Gastroesophageal sphincter (tissue), 3 donors: ENCODE results near the gene OIP5.

Experiments
- POLR2A ChIP-seq, 2 donors: fragments of 450-650 bp; IDR thresholded peaks; one replicate each; pipeline ENCODE4 v1.6.1; 2017; ENCODE audit warnings: antibody characterized with exemption in 2 of 2, mild to moderate bottlenecking in 2 of 2, moderate library complexity in 1 of 2
- TF ChIP-seq, protein P1 (sequence below), 4 experiments: fragments of 200-600 bp in 2 of 4; fragments of 450-650 bp in 2 of 4; sonication (generic) in 1 of 4; IDR thresholded peaks; one replicate each; pipeline ENCODE4 v1.5.1; 2017 to 2019; ENCODE audit warnings: antibody characterized with exemption in 4 of 4, mild to moderate bottlenecking in 2 of 4, moderate library complexity in 2 of 4

DNA sequence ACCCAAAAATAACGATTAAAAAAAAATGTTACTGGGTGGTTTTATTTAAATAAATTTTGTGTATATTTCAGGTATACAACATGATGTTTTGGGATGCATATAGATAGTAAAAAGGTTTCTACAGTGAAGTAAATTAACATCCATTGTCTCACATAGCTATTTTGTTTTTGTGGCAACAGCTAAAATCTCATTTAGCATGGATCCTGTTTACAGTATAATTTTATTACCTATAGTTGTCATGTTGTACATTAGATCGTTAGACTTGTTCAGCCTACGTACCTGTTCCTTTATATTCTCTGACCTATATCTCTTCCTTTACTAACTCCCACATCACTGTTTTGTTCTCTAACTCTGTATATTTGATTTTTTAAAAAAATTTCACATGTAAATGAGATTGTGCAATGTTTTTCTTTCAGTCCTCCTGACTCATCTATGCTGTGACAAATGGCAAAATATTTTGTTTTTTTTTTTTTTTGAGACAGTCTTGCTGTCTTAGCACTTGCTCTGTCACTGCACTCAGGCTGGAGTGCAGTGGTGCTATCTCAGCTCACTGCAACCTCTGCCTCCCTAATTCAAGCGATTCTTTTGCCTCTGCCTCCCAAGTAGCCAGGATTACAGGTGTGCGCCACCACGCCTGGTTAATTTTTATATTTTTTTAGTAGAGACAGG lies 45.6 kb downstream of the OIP5 start:
- TF ChIP-seq, protein P1, sequence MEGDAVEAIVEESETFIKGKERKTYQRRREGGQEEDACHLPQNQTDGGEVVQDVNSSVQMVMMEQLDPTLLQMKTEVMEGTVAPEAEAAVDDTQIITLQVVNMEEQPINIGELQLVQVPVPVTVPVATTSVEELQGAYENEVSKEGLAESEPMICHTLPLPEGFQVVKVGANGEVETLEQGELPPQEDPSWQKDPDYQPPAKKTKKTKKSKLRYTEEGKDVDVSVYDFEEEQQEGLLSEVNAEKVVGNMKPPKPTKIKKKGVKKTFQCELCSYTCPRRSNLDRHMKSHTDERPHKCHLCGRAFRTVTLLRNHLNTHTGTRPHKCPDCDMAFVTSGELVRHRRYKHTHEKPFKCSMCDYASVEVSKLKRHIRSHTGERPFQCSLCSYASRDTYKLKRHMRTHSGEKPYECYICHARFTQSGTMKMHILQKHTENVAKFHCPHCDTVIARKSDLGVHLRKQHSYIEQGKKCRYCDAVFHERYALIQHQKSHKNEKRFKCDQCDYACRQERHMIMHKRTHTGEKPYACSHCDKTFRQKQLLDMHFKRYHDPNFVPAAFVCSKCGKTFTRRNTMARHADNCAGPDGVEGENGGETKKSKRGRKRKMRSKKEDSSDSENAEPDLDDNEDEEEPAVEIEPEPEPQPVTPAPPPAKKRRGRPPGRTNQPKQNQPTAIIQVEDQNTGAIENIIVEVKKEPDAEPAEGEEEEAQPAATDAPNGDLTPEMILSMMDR (IDR thresholded peaks at IDR 0.05) = no peak
- no peak for TF ChIP-seq POLR2A (IDR thresholded peaks at IDR 0.05)
